GM19468 (cell line): ENCODE results near the gene NMD3.
"Not testable (repeated sequence)": the region's sequence is repeated elsewhere in the genome, so short reads cannot be mapped to it uniquely, and the experiment has no call there.

ENCODE experiments used
- ATAC-seq: cut with Tn5 transposase; IDR thresholded peaks from one replicate; pipeline ENCODE4 v1.9.1; 2021; ENCODE audit warnings: mild to moderate bottlenecking, moderate library complexity, moderate number of reproducible peaks; ENCODE audit not compliant: unreplicated experiment; ENCODE audit errors: extremely low read depth

Gene NMD3

DNA sequence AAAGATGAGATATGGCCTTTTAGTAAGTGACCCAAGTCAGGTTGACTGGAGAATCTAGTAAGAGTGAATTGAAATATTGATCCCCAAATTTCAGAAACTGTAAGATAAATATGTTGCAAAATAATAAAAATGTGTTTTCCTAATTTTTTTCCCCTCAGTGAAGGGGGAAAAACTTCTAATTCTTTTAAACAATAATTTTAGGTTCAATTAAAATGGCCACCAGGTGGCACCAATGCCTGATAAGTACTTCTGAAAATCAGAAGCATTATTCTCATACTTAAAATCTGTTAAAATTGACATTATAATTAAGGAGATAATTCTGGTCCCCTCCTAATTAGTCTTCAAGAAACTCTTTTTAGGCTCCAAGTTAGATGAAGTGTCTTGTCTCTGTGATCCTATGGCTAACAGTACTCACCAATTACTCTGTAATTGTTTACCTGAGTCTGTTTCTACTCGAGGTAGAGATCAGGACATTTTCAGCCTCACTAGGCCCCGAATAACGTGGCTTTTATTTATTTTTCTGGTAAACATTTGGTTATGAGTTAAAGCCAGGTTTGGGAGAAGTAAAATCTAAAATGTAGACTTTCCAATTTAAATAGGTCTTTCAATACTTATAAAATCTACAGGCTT lies 52.6 kb downstream of the NMD3 start:
- ATAC-seq = no peak

DNA sequence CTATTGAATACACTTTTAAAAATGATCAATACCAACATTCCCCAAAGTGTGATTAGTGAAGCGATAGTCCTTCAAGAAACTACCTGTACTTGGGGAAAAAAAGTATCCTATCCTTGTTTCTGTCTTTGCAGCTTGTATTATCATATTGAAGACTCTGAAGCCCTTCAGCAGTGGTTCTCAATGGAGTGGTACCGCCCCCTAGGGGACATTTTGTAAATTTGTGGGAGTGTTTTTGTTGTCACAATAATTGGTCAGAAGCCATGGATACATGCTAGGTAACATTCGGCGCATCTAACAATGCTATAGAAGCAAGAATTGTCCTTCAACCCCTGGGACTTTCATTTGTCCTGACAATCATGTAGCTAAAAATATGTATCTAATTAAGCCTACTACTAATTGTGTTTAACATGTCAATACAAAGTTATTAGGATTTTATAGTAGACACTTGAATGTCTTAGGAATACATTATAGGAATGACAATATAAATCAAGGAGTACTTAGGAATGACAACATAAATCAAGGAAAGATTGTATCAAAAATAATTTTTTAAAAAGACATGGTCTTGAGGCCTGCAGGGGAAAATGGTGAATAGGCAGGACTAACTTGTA lies 53.7 kb downstream of the NMD3 start:
- no peak for ATAC-seq

DNA sequence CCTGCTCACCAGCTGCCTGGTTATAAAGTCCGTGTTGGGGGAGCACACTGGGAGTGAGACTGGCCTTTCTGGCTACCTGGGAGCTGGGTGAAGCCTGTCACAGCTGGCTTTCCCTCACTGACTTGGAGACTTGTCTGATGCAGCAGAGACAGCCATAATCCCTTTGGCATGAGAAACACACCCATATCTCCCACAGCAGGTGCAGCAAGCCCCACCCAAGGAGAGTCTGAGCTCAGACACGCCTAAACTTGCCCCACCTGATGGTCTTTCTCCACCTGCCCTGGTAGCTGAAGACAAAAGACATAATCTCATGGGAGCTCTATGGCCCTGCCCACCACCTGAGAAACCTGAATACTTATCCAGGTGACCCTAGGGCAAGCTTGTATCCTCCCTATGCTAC lies 54.8 kb downstream of the NMD3 start:
- ATAC-seq = no peak

DNA sequence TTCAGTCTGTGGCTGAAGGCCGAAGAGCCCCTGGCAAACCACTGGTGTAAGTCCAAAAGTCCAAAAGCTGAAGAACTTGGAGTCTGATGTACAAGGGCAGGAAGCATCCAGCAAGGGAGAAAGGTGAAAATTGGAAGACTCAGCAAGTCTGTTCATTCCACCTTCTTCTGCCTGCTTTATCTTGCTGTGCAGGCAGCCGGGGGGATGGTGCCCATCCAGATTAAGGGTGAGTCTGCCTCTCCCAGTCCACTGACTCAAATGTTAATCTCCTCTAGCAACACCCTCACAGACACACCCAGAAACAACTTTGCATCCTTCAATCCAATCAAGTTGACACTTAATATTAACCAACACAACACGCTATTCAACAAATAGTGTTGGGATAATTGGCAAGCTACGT lies 61.3 kb downstream of the NMD3 start:
- not testable (repeated sequence) for ATAC-seq

DNA sequence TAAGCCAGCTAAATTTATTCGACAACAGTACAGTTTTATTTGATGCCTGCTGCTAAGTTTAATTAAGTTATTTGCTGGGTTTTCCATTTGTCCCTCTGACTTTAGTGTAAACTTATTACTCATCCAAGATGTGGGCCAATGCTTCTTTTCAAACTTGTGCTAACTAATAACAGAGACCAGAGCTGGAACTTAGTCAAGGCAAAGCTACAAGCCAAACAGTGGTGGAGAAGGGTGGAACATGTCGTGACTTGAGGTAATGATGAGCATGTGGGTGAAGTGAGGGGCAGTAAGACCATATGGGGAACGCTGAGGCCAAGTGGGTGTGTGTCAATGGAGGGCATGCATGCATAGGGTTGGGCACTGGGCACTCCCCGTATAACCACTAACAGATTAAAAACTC lies 63.9 kb downstream of the NMD3 start:
- ATAC-seq = no peak

DNA sequence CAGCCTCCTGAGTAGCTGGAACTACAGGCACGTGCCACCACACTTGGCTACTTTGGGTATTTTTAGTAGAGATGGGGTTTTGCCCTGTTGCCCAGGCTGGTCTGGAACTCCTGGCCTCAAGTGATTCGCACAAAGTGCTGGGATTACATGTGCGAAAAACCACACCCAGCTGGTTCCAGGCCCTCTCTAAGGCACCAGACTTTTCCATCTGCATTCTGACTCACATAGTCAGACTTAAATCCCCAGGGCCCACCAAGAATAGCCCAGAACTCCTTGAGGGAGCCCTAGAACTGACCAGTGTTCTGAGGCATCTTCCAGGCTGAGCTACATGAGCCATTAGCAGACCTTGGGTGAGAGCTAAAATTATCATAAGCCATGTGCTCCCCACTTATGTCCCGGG lies 68.1 kb downstream of the NMD3 start:
- ATAC-seq = no peak

- ATAC-seq = no peak
Observed at GRCh38 chr3:161291191-161291901, 70.2 kb downstream of the NMD3 start.

- no peak for ATAC-seq
Observed at GRCh38 chr3:161293381-161293780, 72.3 kb downstream of the NMD3 start.

DNA sequence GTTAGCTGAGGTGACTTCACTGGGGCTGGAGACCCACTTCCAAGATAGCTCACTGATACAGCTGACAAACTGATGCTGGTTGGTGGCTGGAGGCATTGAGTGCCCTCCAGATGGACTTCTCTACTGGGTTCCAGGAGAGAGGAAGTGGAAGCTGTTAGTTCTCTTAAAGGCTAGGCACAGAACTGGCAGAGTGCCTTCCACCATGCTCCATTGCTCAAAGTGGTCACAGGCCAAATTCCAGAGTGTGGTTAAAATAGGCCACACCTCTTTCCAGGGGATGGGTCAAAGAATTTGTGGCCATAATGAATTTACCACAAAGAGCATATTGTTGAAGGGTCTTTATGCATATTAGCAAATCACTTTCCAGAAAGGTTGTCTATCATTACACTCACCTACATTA lies 74.2 kb downstream of the NMD3 start:
- ATAC-seq = no peak

GRCh38 chr3:161296814-161297213 lies 75.7 kb downstream of the NMD3 start:
- ATAC-seq = no peak
